GM18951 (cell line): Measurements from ENCODE around the gene WDR33.

ENCODE experiments used
- POLR2A ChIP-seq: IDR thresholded peaks from 4 replicates; pipeline ENCODE4 v1.6.1; 2011; ENCODE audit warnings: mild to moderate bottlenecking; ENCODE audit not compliant: insufficient read length, insufficient read depth; ENCODE audit errors: extremely low read depth
- in situ Hi-C: fragments of 300-500 bp; cut with MboI; formaldehyde crosslinking; loops from one replicate; pipeline ENCODE4 v1.12.0; 2022; ENCODE audit warnings: low sequenced_read_pairs, mixed read lengths, inconsistent platforms; ENCODE audit not compliant: unreplicated experiment

The WDR33 gene

GRCh38 chr2:127655209-127656073 is 155.5 kb downstream of the WDR33 start:
- in situ Hi-C loops, result no loop called here
- TF ChIP-seq POLR2A, result no peak

GRCh38 chr2:127654838-127655175 is 156.2 kb downstream of the WDR33 start:
- no peak for TF ChIP-seq POLR2A
- in situ Hi-C loops, result no loop called here

GRCh38 chr2:127654084-127654837 is 156.7 kb downstream of the WDR33 start:
- no peak for TF ChIP-seq POLR2A
- in situ Hi-C loops, result no loop called here

GRCh38 chr2:127653421-127654083 is 157.4 kb downstream of the WDR33 start:
- in situ Hi-C loops, result no loop called here
- no peak for TF ChIP-seq POLR2A

- TF ChIP-seq POLR2A, result no peak
- in situ Hi-C loops, result no loop called here
These were observed 158.1 kb downstream of the WDR33 start for GRCh38 chr2:127652786-127653357.

- in situ Hi-C loops, result no loop called here
- no peak for TF ChIP-seq POLR2A
These were observed 158.9 kb downstream of the WDR33 start for GRCh38 chr2:127651971-127652550.

- in situ Hi-C loops, result no loop called here
- no peak for TF ChIP-seq POLR2A
These were observed 159.6 kb downstream of the WDR33 start for GRCh38 chr2:127651381-127651809.
